NCI-H1436 treated with DMSO at 0.1 percent for 48 hours (cell line): ENCODE results near the gene MERTK.
"Not testable (repeated sequence)": the region's sequence is repeated elsewhere in the genome, so short reads cannot be mapped to it uniquely, and the experiment has no call there.

Experiments
- DNase-seq: peaks from one replicate; lab custom pipeline; 2025; lab: John Stamatoyannopoulos, UW

MERTK gene

GRCh38 chr2:111945444-111946293 is 47.3 kb downstream of the MERTK start:
- DNase-seq, result no peak

GRCh38 chr2:111946294-111947114 is 48.1 kb downstream of the MERTK start:
- no peak for DNase-seq

GRCh38 chr2:111947219-111947618 is 48.8 kb downstream of the MERTK start:
- no peak for DNase-seq

- DNase-seq, result no peak
Measured at GRCh38 chr2:111948832-111949231, 50.4 kb downstream of the MERTK start.

- no peak for DNase-seq
Measured at GRCh38 chr2:111950236-111950635, 51.8 kb downstream of the MERTK start.

- no peak for DNase-seq
Measured at GRCh38 chr2:111951486-111951885, 53.1 kb downstream of the MERTK start.

- DNase-seq, result no peak
Measured at GRCh38 chr2:111952871-111953452, 54.6 kb downstream of the MERTK start.

- no peak for DNase-seq
Measured at GRCh38 chr2:111954602-111955332, 56.4 kb downstream of the MERTK start.

GRCh38 chr2:111957872-111958354 is 59.5 kb downstream of the MERTK start:
- no peak for DNase-seq

GRCh38 chr2:111958901-111959300 is 60.5 kb downstream of the MERTK start:
- DNase-seq, result no peak

- DNase-seq, result no peak
Measured at GRCh38 chr2:111961663-111962062, 63.3 kb downstream of the MERTK start.

GRCh38 chr2:111963086-111963485 is 64.7 kb downstream of the MERTK start:
- not testable (repeated sequence) for DNase-seq

GRCh38 chr2:111963508-111963907 is 65.1 kb downstream of the MERTK start:
- not testable (repeated sequence) for DNase-seq

GRCh38 chr2:111965062-111965461 is 66.7 kb downstream of the MERTK start:
- DNase-seq, result no peak

- DNase-seq, result no peak
Measured at GRCh38 chr2:111966241-111966640, 67.8 kb downstream of the MERTK start.

- DNase-seq, result no peak
Measured at GRCh38 chr2:111967018-111967417, 68.6 kb downstream of the MERTK start.

GRCh38 chr2:111970453-111970852 is 72.0 kb downstream of the MERTK start:
- DNase-seq, result no peak

GRCh38 chr2:111972955-111973565 is 74.7 kb downstream of the MERTK start:
- no peak for DNase-seq

GRCh38 chr2:111973701-111974100 is 75.3 kb downstream of the MERTK start:
- DNase-seq, result no peak

GRCh38 chr2:111975053-111975552 is 76.7 kb downstream of the MERTK start:
- DNase-seq, result no peak

GRCh38 chr2:111975819-111976218 is 77.4 kb downstream of the MERTK start:
- DNase-seq, result no peak
